CD4-positive, CD25-positive, alpha-beta regulatory T cell (primary cell): ENCODE measurements around the gene TMPRSS4. TPM values are rescaled to one million over a fixed set of nuclear protein-coding genes. Genes with fewer than 3 reads are reported as not detected.

Experiments used
- ATAC-seq, 2 donors: fragments of 150-1000 bp; cut with Tn5 transposase; one replicate each; pipeline ENCODE4 v1.10.0; 2021; ENCODE audit warnings: low read depth in 2 of 2, moderate number of reproducible peaks in 2 of 2, moderate library complexity in 1 of 2
- DNase-seq, 3 donors: peaks; one replicate each; pipeline versions ENCODE4 v3.0.0 to v3.0.0-alpha.2; 2012 to 2022; ENCODE audit warnings: mixed read lengths in 1 of 3
- H3K27ac ChIP-seq: one replicate; pipeline ENCODE4 v1.7.0; 2013; ENCODE audit warnings: mild to moderate bottlenecking, low read length; ENCODE audit not compliant: insufficient read depth, poor library complexity, severe bottlenecking
- H3K27me3 ChIP-seq: one replicate; pipeline ENCODE4 v1.7.0; 2013; ENCODE audit warnings: low read length; ENCODE audit not compliant: control insufficient read depth, insufficient read depth
- H3K36me3 ChIP-seq: one replicate; pipeline ENCODE4 v1.7.0; 2013; ENCODE audit warnings: mild to moderate bottlenecking, low read length, moderate library complexity; ENCODE audit not compliant: control insufficient read depth, insufficient read depth
- H3K4me1 ChIP-seq: 2 replicates; pipeline ENCODE4 v1.7.0; 2013; ENCODE audit warnings: mild to moderate bottlenecking, low read length; ENCODE audit not compliant: insufficient read depth, control insufficient read depth, poor library complexity, severe bottlenecking
- H3K4me3 ChIP-seq: one replicate; pipeline ENCODE4 v1.7.0; 2013; ENCODE audit warnings: low read depth, mild to moderate bottlenecking, low read length, moderate library complexity
- H3K9me3 ChIP-seq, 2 experiments: 1 replicate in 1 of 2; 2 replicates in 1 of 2; pipeline ENCODE4 v1.7.0; 2013; ENCODE audit warnings: low read length in 2 of 2, mild to moderate bottlenecking in 1 of 2, moderate library complexity in 1 of 2; ENCODE audit not compliant: control insufficient read depth in 2 of 2
- H3K27ac Mint-ChIP-seq, 3 donors: one replicate each; pipeline ENCODE4 v1.8.0; 2020 to 2022; ENCODE audit warnings: mild to moderate bottlenecking in 3 of 3, mixed read lengths in 3 of 3, moderate library complexity in 2 of 3
- H3K27me3 Mint-ChIP-seq: one replicate; pipeline ENCODE4 v1.8.0; 2022; ENCODE audit warnings: mild to moderate bottlenecking, mixed read lengths
- H3K36me3 Mint-ChIP-seq: one replicate; pipeline ENCODE4 v1.8.0; 2020; ENCODE audit warnings: mixed read lengths
- H3K4me1 Mint-ChIP-seq, 4 donors: one replicate each; pipeline ENCODE4 v1.8.0; 2020 to 2022; ENCODE audit warnings: mixed read lengths in 4 of 4, mild to moderate bottlenecking in 1 of 4
- H3K4me3 Mint-ChIP-seq, 4 donors: one replicate each; pipeline ENCODE4 v1.8.0; 2020 to 2022; ENCODE audit warnings: mild to moderate bottlenecking in 4 of 4, mixed read lengths in 4 of 4, moderate library complexity in 3 of 4
- H3K9me3 Mint-ChIP-seq, 7 donors: one replicate each; pipeline ENCODE4 v1.8.0; 2020 to 2022; ENCODE audit warnings: mixed read lengths in 7 of 7, mild to moderate bottlenecking in 3 of 7, moderate library complexity in 2 of 7
- polyA plus RNA-seq, 4 donors: library from polyadenylated mRNA; unstranded; fragments of 300-500 nt; fragmentation: Illumina TruSeq; gene quantifications; one replicate each; pipeline ENCODE4 v1.2.3, GENCODE V29; 2021
- total RNA-seq: library from RNA; stranded (reverse); gene quantifications from one replicate; pipeline ENCODE4 v1.2.3, GENCODE V29; 2022

Gene TMPRSS4
- total and polyA plus RNA-seq, 5 donors from 2014 or later = not detected

- H3K9me3 Mint-ChIP-seq = peaks cover 0 to 1% (median 0%) of the 10 kb centered on the region in 7 donors
- H3K4me1 ChIP-seq = no peaks in the 10 kb centered on the region
Observed at GRCh38 chr11:118111744-118112035, 34.8 kb downstream of the TMPRSS4 start.

GRCh38 chr11:118112711-118113430, 36.0 kb downstream of the TMPRSS4 start:
- no peaks in the 10 kb centered on the region for H3K36me3 ChIP-seq
- no peaks in the 10 kb centered on the region for H3K36me3 Mint-ChIP-seq
- H3K27me3 ChIP-seq = no peaks in the 10 kb centered on the region
- H3K4me1 Mint-ChIP-seq = no peaks in the 10 kb centered on the region
- no peaks in the 10 kb centered on the region for H3K4me1 ChIP-seq
- H3K9me3 ChIP-seq = no peaks in the 10 kb centered on the region
- ATAC-seq = no peak
- no peak for DNase-seq
- peaks cover 0 to 1% (median 0%) of the 10 kb centered on the region in 7 donors for H3K9me3 Mint-ChIP-seq
- no peak overlapping the region for H3K27ac ChIP-seq
- H3K27ac Mint-ChIP-seq = no peak overlapping the region
- H3K4me3 Mint-ChIP-seq = no peak overlapping the region
- no peak overlapping the region for H3K4me3 ChIP-seq
- H3K27me3 Mint-ChIP-seq = peaks cover 20% of the 10 kb centered on the region

More at GRCh38 chr11:118111744-118112035, 34.8 kb downstream of the TMPRSS4 start:
- H3K27ac ChIP-seq = no peak overlapping the region
- DNase-seq = no peak
- H3K27ac Mint-ChIP-seq = peak overlapping the region in 1 of 3 donors; percentile 51
- no peaks in the 10 kb centered on the region for H3K4me1 Mint-ChIP-seq
- no peak overlapping the region for H3K4me3 Mint-ChIP-seq
- H3K27me3 Mint-ChIP-seq = peaks cover 12% of the 10 kb centered on the region
- ATAC-seq = no peak
- H3K36me3 Mint-ChIP-seq = no peaks in the 10 kb centered on the region
- H3K4me3 ChIP-seq = no peak overlapping the region
- H3K9me3 ChIP-seq = no peaks in the 10 kb centered on the region
- no peaks in the 10 kb centered on the region for H3K36me3 ChIP-seq
- H3K27me3 ChIP-seq = no peaks in the 10 kb centered on the region

- Mint-ChIP-seq H3K9me3 (no peaks in the 10 kb centered on the region), H3K27me3 (peaks cover 34% of the 10 kb centered on the region), H3K27ac (no peak overlapping the region), H3K36me3 (no peaks in the 10 kb centered on the region), H3K4me1 (no peaks in the 10 kb centered on the region), H3K4me3 (no peak overlapping the region)
- H3K4me1 ChIP-seq = no peaks in the 10 kb centered on the region
- DNase-seq = peak in 1 of 3 donors; percentile 7
- no peak overlapping the region for H3K4me3 ChIP-seq
- H3K9me3 ChIP-seq = no peaks in the 10 kb centered on the region
- no peaks in the 10 kb centered on the region for H3K36me3 ChIP-seq
- no peak overlapping the region for H3K27ac ChIP-seq
- no peak for ATAC-seq
- H3K27me3 ChIP-seq = peaks cover 4% of the 10 kb centered on the region
Observed at GRCh38 chr11:118114266-118114665, 37.4 kb downstream of the TMPRSS4 start.

- Mint-ChIP-seq H3K27ac (no peak overlapping the region), H3K27me3 (peaks cover 40% of the 10 kb centered on the region), H3K4me3 (no peak overlapping the region), H3K36me3 (no peaks in the 10 kb centered on the region), H3K4me1 (no peaks in the 10 kb centered on the region), H3K9me3 (no peaks in the 10 kb centered on the region)
- H3K9me3 ChIP-seq = no peaks in the 10 kb centered on the region
- no peaks in the 10 kb centered on the region for H3K4me1 ChIP-seq
- no peak overlapping the region for H3K4me3 ChIP-seq
- H3K27me3 ChIP-seq = peaks cover 4% of the 10 kb centered on the region
- DNase-seq (peak in 1 of 3 donors; percentile 49), ATAC-seq (peak in 1 of 2 donors; percentile 61)
- H3K27ac ChIP-seq = no peak overlapping the region
- H3K36me3 ChIP-seq = no peaks in the 10 kb centered on the region
Observed at GRCh38 chr11:118115048-118115447, 38.2 kb downstream of the TMPRSS4 start.

GRCh38 chr11:118117790-118118601, 41.1 kb downstream of the TMPRSS4 start:
- Histone ChIP-seq H3K9me3 (no peaks in the 10 kb centered on the region), H3K27me3 (peaks cover 4% of the 10 kb centered on the region), H3K36me3 (no peaks in the 10 kb centered on the region), H3K4me3 (no peak overlapping the region), H3K27ac (no peak overlapping the region), H3K4me1 (no peaks in the 10 kb centered on the region)
- Mint-ChIP-seq H3K36me3 (no peaks in the 10 kb centered on the region), H3K27ac (peak overlapping the region in 1 of 3 donors; percentile 18), H3K4me3 (no peak overlapping the region), H3K27me3 (peaks cover 35% of the 10 kb centered on the region), H3K4me1 (no peaks in the 10 kb centered on the region), H3K9me3 (no peaks in the 10 kb centered on the region)
- ATAC-seq (peak in 1 of 2 donors; percentile 18), DNase-seq (peak in 1 of 3 donors; percentile 7)

GRCh38 chr11:118120793-118121192, 43.9 kb downstream of the TMPRSS4 start:
- ATAC-seq (no peak), DNase-seq (no peak)
- Mint-ChIP-seq H3K4me1 (no peaks in the 10 kb centered on the region), H3K36me3 (no peaks in the 10 kb centered on the region), H3K27ac (no peak overlapping the region), H3K9me3 (no peaks in the 10 kb centered on the region), H3K27me3 (peaks cover 33% of the 10 kb centered on the region), H3K4me3 (no peak overlapping the region)
- Histone ChIP-seq H3K9me3 (no peaks in the 10 kb centered on the region), H3K4me3 (no peak overlapping the region), H3K36me3 (no peaks in the 10 kb centered on the region), H3K27me3 (peaks cover 4% of the 10 kb centered on the region), H3K27ac (no peak overlapping the region), H3K4me1 (no peaks in the 10 kb centered on the region)

DNA sequence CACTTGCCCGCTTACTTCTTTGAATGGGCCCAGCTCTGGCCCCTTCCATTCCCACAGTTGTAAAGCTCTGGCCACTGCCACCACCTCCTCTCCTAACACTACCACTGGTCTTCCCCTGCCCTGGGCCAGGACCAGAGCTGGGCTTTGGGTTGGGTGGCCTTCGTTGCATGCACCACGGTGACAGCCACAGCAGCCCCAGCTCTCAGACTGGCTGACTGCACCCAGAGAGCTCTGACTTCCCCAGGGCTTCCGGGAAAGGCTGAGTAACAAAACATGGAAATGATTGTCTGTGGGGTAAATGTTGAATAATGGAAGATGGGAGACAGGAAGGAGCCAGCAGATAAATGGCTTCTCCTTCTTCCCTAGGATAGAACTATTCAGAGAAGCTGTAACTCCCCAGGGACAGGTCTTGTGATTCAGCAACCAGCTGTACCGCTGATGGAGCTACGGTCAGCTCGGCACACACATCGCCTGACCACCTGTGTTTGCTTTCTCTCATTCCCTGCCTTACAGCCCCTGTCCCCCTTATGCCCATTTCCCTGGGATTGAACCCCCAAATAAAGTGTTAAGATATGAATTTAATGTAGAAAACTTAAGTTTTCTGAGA, 48.2 kb downstream of the TMPRSS4 start:
- Histone ChIP-seq H3K27ac (no peak overlapping the region), H3K36me3 (no peaks in the 10 kb centered on the region), H3K4me3 (no peak overlapping the region), H3K4me1 (no peaks in the 10 kb centered on the region), H3K27me3 (no peaks in the 10 kb centered on the region), H3K9me3 (no peaks in the 10 kb centered on the region)
- Mint-ChIP-seq H3K27ac (no peak overlapping the region), H3K4me3 (no peak overlapping the region), H3K27me3 (peaks cover 14% of the 10 kb centered on the region), H3K9me3 (no peaks in the 10 kb centered on the region), H3K36me3 (no peaks in the 10 kb centered on the region), H3K4me1 (no peaks in the 10 kb centered on the region)
- ATAC-seq = no peak
- no peak for DNase-seq
